Measurements from ENCODE around the gene PIGU. TPM values are rescaled to one million over a fixed set of nuclear protein-coding genes. Genes with fewer than 3 reads are reported as not detected.

PIGU gene
- total and polyA plus RNA-seq, 8 donors = 17.0 to 38.6 (median 30.3) TPM

DNA sequence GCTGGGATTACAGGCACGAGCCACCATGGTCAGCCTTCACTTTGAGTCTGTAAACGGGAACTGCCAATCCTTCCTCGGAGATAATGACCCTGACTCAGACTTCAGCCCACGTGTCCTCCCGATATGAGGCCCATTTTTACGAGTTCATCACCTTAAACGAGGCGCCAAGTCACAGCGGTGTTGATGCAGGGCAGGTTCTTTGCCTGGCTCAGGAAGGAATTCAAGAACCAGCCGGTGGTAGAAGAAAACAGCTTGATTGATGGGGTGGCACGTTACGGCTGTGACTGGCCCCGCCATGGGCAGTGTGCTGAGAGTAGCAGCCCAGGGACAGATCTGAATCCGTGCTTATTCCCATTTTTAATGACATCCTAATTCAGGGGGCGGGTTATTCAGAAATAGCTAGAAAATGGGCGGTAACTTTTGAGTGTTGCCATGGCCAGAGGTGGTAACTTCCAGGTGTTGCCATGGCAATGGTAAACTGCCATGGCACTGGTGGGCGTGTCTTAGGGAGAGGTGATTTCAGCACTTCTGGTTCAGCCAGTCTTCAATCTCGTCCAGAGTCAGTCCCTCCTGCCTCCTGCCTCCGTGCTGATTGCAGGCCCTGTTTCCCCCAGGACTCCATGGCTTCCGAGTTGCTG, 127.5 kb downstream of the PIGU start:
- H3K27ac ChIP-seq = no peak overlapping the region
- ATAC-seq (peak; percentile 53), DNase-seq (peak in 2 of 4 donors; percentile 28 to 73)
- H3K4me1 ChIP-seq = peaks cover 0 to 3% of the 10 kb centered on the region in 2 donors
- intact Hi-C loops (cut with DNase I) = no loop called here
- TF ChIP-seq CTCF (IDR thresholded peaks at IDR 0.05) = no peak
- H3K4me3 ChIP-seq = no peak overlapping the region
- H3K36me3 ChIP-seq = no peaks in the 10 kb centered on the region
- H3K9me3 ChIP-seq = no peaks in the 10 kb centered on the region
- no peaks in the 10 kb centered on the region for H3K27me3 ChIP-seq

DNA sequence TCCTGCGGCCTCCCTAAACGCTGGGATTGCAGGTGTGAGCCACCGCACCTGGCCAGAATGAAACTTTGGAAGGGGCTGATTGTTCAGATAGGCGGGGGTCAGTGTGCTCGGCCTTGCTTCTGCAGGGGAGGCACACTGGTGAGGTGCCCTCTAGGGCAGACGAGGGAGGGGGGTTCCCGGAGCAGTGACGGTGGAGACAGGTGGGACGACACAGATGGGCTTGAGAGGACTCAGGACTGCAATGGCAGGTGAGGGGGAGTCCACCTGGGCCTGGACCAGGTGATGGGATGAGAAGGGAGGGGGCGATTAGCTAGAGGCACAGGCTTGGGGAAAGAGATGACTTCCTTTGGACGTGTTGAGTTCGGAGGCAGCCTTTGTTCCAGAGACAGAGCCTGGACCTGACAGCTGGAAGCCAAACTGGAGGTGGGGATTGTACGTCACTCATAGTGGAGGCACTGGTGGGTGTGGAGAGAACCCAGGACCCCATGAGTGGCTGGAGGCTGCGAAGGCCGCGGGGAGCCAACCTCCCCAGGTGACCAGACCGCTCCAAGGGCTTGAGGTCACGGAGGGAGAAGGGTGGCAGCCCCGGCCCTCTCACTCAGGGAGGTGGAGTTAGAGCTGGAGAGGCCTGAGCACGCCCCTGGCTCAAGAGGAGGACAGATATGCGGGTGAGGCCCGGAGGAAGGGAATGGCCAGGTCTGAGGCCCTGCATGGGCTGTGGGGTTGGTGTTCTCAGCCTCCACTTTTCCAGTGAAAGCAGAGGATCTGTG, 128.9 kb downstream of the PIGU start:
- ATAC-seq (peak; percentile 36), DNase-seq (peak in 1 of 4 donors; percentile 63)
- no peaks in the 10 kb centered on the region for H3K36me3 ChIP-seq
- no peak overlapping the region for H3K4me3 ChIP-seq
- no peaks in the 10 kb centered on the region for H3K27me3 ChIP-seq
- peaks cover 0 to 7% of the 10 kb centered on the region in 2 donors for H3K4me1 ChIP-seq
- intact Hi-C loops (cut with DNase I) = no loop called here
- no peak for TF ChIP-seq CTCF (IDR thresholded peaks at IDR 0.05)
- H3K27ac ChIP-seq = no peak overlapping the region
- H3K9me3 ChIP-seq = no peaks in the 10 kb centered on the region

GRCh38 chr20:34546751-34547181, 130.1 kb downstream of the PIGU start:
- Histone ChIP-seq H3K36me3 (peaks cover 0 to 9% of the 10 kb centered on the region in 2 donors), H3K4me3 (no peak overlapping the region), H3K27ac (no peak overlapping the region), H3K27me3 (no peaks in the 10 kb centered on the region), H3K9me3 (no peaks in the 10 kb centered on the region), H3K4me1 (peaks cover 0 to 7% of the 10 kb centered on the region in 2 donors)
- TF ChIP-seq CTCF (IDR thresholded peaks at IDR 0.05) = no peak
- intact Hi-C loops (cut with DNase I) = no loop called here
- peak in 1 of 4 donors; percentile 50 for DNase-seq
- ATAC-seq = no peak

GRCh38 chr20:34544109-34544796, 132.6 kb downstream of the PIGU start:
- no peak for TF ChIP-seq CTCF (IDR thresholded peaks at IDR 0.05)
- Histone ChIP-seq H3K27ac (no peak overlapping the region), H3K9me3 (no peaks in the 10 kb centered on the region), H3K27me3 (no peaks in the 10 kb centered on the region), H3K4me3 (peak overlapping the region in 1 of 2 donors; percentile 9), H3K4me1 (peaks cover 0 to 7% of the 10 kb centered on the region in 2 donors), H3K36me3 (peaks cover 0 to 34% of the 10 kb centered on the region in 2 donors)
- intact Hi-C loops (cut with DNase I) = no loop called here
- ATAC-seq = peak; percentile 85
- no peak for DNase-seq
